ENCODE data around the gene EPN3. TPM values are rescaled to one million over a fixed set of nuclear protein-coding genes. Genes with fewer than 3 reads are reported as not detected.

The EPN3 gene
- total RNA-seq, 6 donors from 2014 or later: 0.74 to 14.4 (median 1.2) TPM; not detected in 1

GRCh38 chr17:50565402-50566350 is 33.1 kb downstream of the EPN3 start:
- 29 to 40% methylated on average over 7 to 10 of the region's 10 CpGs for WGBS, 2 donors
- H3K9me3 ChIP-seq: no peaks in the 10 kb centered on the region
- no peak for ATAC-seq (ENCODE audit: low FRiP score in 2 of 2)
- TF ChIP-seq EP300 (IDR thresholded peaks at IDR 0.05) (no peak), POLR2A (IDR thresholded peaks at IDR 0.05) (no peak), CTCF (IDR thresholded peaks at IDR 0.05) (no peak), POLR2AphosphoS5 (IDR thresholded peaks at IDR 0.05) (no peak)
- no peak overlapping the region for H3K27ac ChIP-seq
- H3K27me3 ChIP-seq: peaks cover 0 to 30% (median 18%) of the 10 kb centered on the region in 4 donors
- no peaks in the 10 kb centered on the region for H3K36me3 ChIP-seq
- H3K4me3 ChIP-seq: no peak overlapping the region
- DNase-seq: no peak
- H3K4me1 ChIP-seq: peaks cover 16 to 32% (median 16%) of the 10 kb centered on the region in 4 donors

GRCh38 chr17:50566886-50567285 is 34.4 kb downstream of the EPN3 start:
- no peaks in the 10 kb centered on the region for H3K9me3 ChIP-seq
- H3K4me1 ChIP-seq: peaks cover 3 to 19% (median 5%) of the 10 kb centered on the region in 4 donors
- DNase-seq: no peak
- H3K36me3 ChIP-seq: no peaks in the 10 kb centered on the region
- 27 to 31% methylated on average over 2 of the region's 2 CpGs for WGBS, 2 donors
- H3K4me3 ChIP-seq: no peak overlapping the region
- H3K27ac ChIP-seq: no peak overlapping the region
- peaks cover 0 to 18% (median 6%) of the 10 kb centered on the region in 4 donors for H3K27me3 ChIP-seq
- TF ChIP-seq POLR2A (IDR thresholded peaks at IDR 0.05) (no peak), POLR2AphosphoS5 (IDR thresholded peaks at IDR 0.05) (no peak)
- no peak for ATAC-seq (ENCODE audit: low FRiP score in 2 of 2)

- Histone ChIP-seq H3K27me3 (peaks cover 0 to 3% (median 0%) of the 10 kb centered on the region in 4 donors), H3K4me1 (peaks cover 0 to 13% (median 0%) of the 10 kb centered on the region in 4 donors), H3K4me3 (no peak overlapping the region), H3K36me3 (no peaks in the 10 kb centered on the region), H3K9me3 (no peaks in the 10 kb centered on the region), H3K27ac (no peak overlapping the region)
- WGBS, 2 donors: 86 to 98% methylated on average over 7 of the region's 12 CpGs
- TF ChIP-seq EP300 (IDR thresholded peaks at IDR 0.05) (no peak), CTCF (IDR thresholded peaks at IDR 0.05) (no peak), POLR2A (IDR thresholded peaks at IDR 0.05) (no peak), POLR2AphosphoS5 (IDR thresholded peaks at IDR 0.05) (no peak)
- no peak for ATAC-seq (ENCODE audit: low FRiP score in 2 of 2)
- DNase-seq: no peak
Observed at GRCh38 chr17:50568659-50569058, 36.1 kb downstream of the EPN3 start.

GRCh38 chr17:50569592-50569991 is 37.1 kb downstream of the EPN3 start:
- Histone ChIP-seq H3K4me3 (no peak overlapping the region), H3K27ac (no peak overlapping the region), H3K9me3 (no peaks in the 10 kb centered on the region), H3K27me3 (peaks cover 0 to 3% (median 0%) of the 10 kb centered on the region in 4 donors), H3K4me1 (peaks cover 0 to 10% (median 0%) of the 10 kb centered on the region in 4 donors), H3K36me3 (no peaks in the 10 kb centered on the region)
- ATAC-seq (ENCODE audit: low FRiP score in 2 of 2) (no peak), DNase-seq (no peak)
- 95 to 100% methylated on average over 5 to 7 of the region's 7 CpGs for WGBS, 2 donors
- TF ChIP-seq POLR2A (IDR thresholded peaks at IDR 0.05): no peak
- TF ChIP-seq POLR2AphosphoS5 (IDR thresholded peaks at IDR 0.05): no peak
- no peak for TF ChIP-seq CTCF (IDR thresholded peaks at IDR 0.05)
- TF ChIP-seq EP300 (IDR thresholded peaks at IDR 0.05): no peak

- no peak overlapping the region for H3K27ac ChIP-seq
- peaks cover 0 to 6% (median 0%) of the 10 kb centered on the region in 4 donors for H3K4me1 ChIP-seq
- no peaks in the 10 kb centered on the region for H3K9me3 ChIP-seq
- WGBS, 2 donors: 89 to 95% methylated on average over 8 of the region's 8 CpGs
- TF ChIP-seq EP300 (IDR thresholded peaks at IDR 0.05): no peak
- TF ChIP-seq POLR2AphosphoS5 (IDR thresholded peaks at IDR 0.05): no peak
- H3K27me3 ChIP-seq: peaks cover 0 to 3% (median 0%) of the 10 kb centered on the region in 4 donors
- no peak overlapping the region for H3K4me3 ChIP-seq
- H3K36me3 ChIP-seq: no peaks in the 10 kb centered on the region
- ATAC-seq (ENCODE audit: low FRiP score in 2 of 2) (no peak), DNase-seq (no peak)
Observed at GRCh38 chr17:50570032-50570431, 37.5 kb downstream of the EPN3 start.
